Progenitor cell of endocrine pancreas (in vitro differentiated cells): ENCODE results near the gene SCNN1G. TPM values are rescaled to one million over a fixed set of nuclear protein-coding genes. Genes with fewer than 3 reads are reported as not detected.
"Not testable (repeated sequence)": the region's sequence is repeated elsewhere in the genome, so short reads cannot be mapped to it uniquely, and the experiment has no call there.

Source experiments
- DNase-seq: peaks from one replicate; pipeline ENCODE4 v3.0.0; 2021; ENCODE audit warnings: low spot score; ENCODE audit not compliant: unreplicated experiment
- H3K27ac Mint-ChIP-seq: 2 replicates; pipeline ENCODE4 v1.8.0; 2021; ENCODE audit warnings: mild to moderate bottlenecking, moderate library complexity, mixed read lengths
- H3K27me3 Mint-ChIP-seq: 2 replicates; pipeline ENCODE4 v1.8.0; 2021; ENCODE audit warnings: mixed read lengths
- H3K36me3 Mint-ChIP-seq: 2 replicates; pipeline ENCODE4 v1.8.0; 2022; ENCODE audit warnings: mixed read lengths; ENCODE audit not compliant: insufficient read depth
- H3K4me1 Mint-ChIP-seq: 2 replicates; pipeline ENCODE4 v1.8.0; 2021; ENCODE audit warnings: low read depth, mixed read lengths
- H3K4me3 Mint-ChIP-seq: 2 replicates; pipeline ENCODE4 v1.8.0; 2021; ENCODE audit warnings: low read depth, mild to moderate bottlenecking, moderate library complexity, mixed read lengths
- H3K9me3 Mint-ChIP-seq: 2 replicates; pipeline ENCODE4 v1.8.0; 2021; ENCODE audit warnings: low read depth, mixed read lengths
- CTCF ChIP-seq: fragments of 200-600 bp; sonication (generic); IDR thresholded peaks from one replicate; pipeline ENCODE4 v1.5.0; 2021; ENCODE audit warnings: antibody characterized with exemption, mild to moderate bottlenecking; ENCODE audit not compliant: unreplicated experiment
- total RNA-seq: library from RNA; stranded (reverse); gene quantifications from 2 replicates; pipeline ENCODE4 v1.2.1, GENCODE V29; 2021

SCNN1G gene
- total RNA-seq, 1 donor from 2014 or later: 1.2 TPM

GRCh38 chr16:23140107-23140506 lies 42.4 kb upstream of the SCNN1G start:
- H3K4me1 Mint-ChIP-seq: peaks cover 2% of the 10 kb centered on the region
- no peak for TF ChIP-seq CTCF
- peaks cover 2% of the 10 kb centered on the region for H3K36me3 Mint-ChIP-seq
- no peaks in the 10 kb centered on the region for H3K27me3 Mint-ChIP-seq
- no peak overlapping the region for H3K4me3 Mint-ChIP-seq
- H3K27ac Mint-ChIP-seq: no peak overlapping the region
- DNase-seq: no peak
- peaks cover 8% of the 10 kb centered on the region for H3K9me3 Mint-ChIP-seq

GRCh38 chr16:23141033-23141432 lies 41.5 kb upstream of the SCNN1G start:
- Mint-ChIP-seq H3K27me3 (no peaks in the 10 kb centered on the region), H3K9me3 (peaks cover under 1% of the 10 kb centered on the region), H3K4me3 (no peak overlapping the region), H3K27ac (no peak overlapping the region), H3K36me3 (no peaks in the 10 kb centered on the region), H3K4me1 (peaks cover 3% of the 10 kb centered on the region)
- no peak for DNase-seq
- TF ChIP-seq CTCF: no peak

- Mint-ChIP-seq H3K36me3 (no peaks in the 10 kb centered on the region), H3K27ac (no peak overlapping the region), H3K4me1 (peaks cover 3% of the 10 kb centered on the region), H3K9me3 (no peaks in the 10 kb centered on the region), H3K27me3 (no peaks in the 10 kb centered on the region), H3K4me3 (no peak overlapping the region)
- no peak for TF ChIP-seq CTCF
- DNase-seq: no peak
These were observed 41.0 kb upstream of the SCNN1G start for GRCh38 chr16:23141500-23141899.

GRCh38 chr16:23141959-23142740 lies 40.4 kb upstream of the SCNN1G start:
- peaks cover 3% of the 10 kb centered on the region for H3K4me1 Mint-ChIP-seq
- no peak for TF ChIP-seq CTCF
- no peak overlapping the region for H3K27ac Mint-ChIP-seq
- DNase-seq: no peak
- no peaks in the 10 kb centered on the region for H3K27me3 Mint-ChIP-seq
- H3K9me3 Mint-ChIP-seq: no peaks in the 10 kb centered on the region
- no peak overlapping the region for H3K4me3 Mint-ChIP-seq
- no peaks in the 10 kb centered on the region for H3K36me3 Mint-ChIP-seq

GRCh38 chr16:23143391-23143790 lies 39.2 kb upstream of the SCNN1G start:
- peaks cover 7% of the 10 kb centered on the region for H3K4me1 Mint-ChIP-seq
- no peak for TF ChIP-seq CTCF
- H3K27ac Mint-ChIP-seq: no peak overlapping the region
- no peaks in the 10 kb centered on the region for H3K27me3 Mint-ChIP-seq
- no peaks in the 10 kb centered on the region for H3K36me3 Mint-ChIP-seq
- no peaks in the 10 kb centered on the region for H3K9me3 Mint-ChIP-seq
- no peak overlapping the region for H3K4me3 Mint-ChIP-seq
- no peak for DNase-seq

- H3K4me3 Mint-ChIP-seq, H3K4me1 Mint-ChIP-seq, H3K27me3 Mint-ChIP-seq, H3K9me3 Mint-ChIP-seq, H3K27ac Mint-ChIP-seq, DNase-seq, H3K36me3 Mint-ChIP-seq: not testable (repeated sequence)
These were observed 38.2 kb upstream of the SCNN1G start for GRCh38 chr16:23144393-23144792.
